Activated CD8-positive, alpha-beta T cell treated with anti-CD3 and anti-CD28 coated beads for 36 hours (primary cell): Measurements from ENCODE around the gene SLC25A44. TPM values are rescaled to one million over a fixed set of nuclear protein-coding genes. Genes with fewer than 3 reads are reported as not detected.
"Not testable (repeated sequence)": the region's sequence is repeated elsewhere in the genome, so short reads cannot be mapped to it uniquely, and the experiment has no call there.

Experiments
- ATAC-seq: fragments of 200-7000 bp; cut with Tn5 transposase; one replicate; pipeline ENCODE4 v1.10.0; 2021; ENCODE audit warnings: mild to moderate bottlenecking, moderate library complexity
- CTCF ChIA-PET: fragments of 350-600 bp; sonication (Branson Sonifier 250); formaldehyde crosslinking; loops from one replicate; lab custom pipeline; 2021; ENCODE audit warnings: antibody characterized with exemption; lab: Charles Lee
- POLR2A ChIA-PET: fragments of 350-600 bp; sonication (Branson Sonifier 250); formaldehyde crosslinking; loops from one replicate; lab custom pipeline; 2021; ENCODE audit warnings: antibody characterized with exemption; lab: Charles Lee
- DNase-seq: peaks from one replicate; pipeline ENCODE4 v3.0.0-alpha.2; 2020
- H3K27ac Mint-ChIP-seq: one replicate; pipeline ENCODE4 v1.8.0; 2021; ENCODE audit warnings: mild to moderate bottlenecking, mixed read lengths
- H3K27me3 Mint-ChIP-seq: one replicate; pipeline ENCODE4 v1.8.0; 2021; ENCODE audit warnings: mixed read lengths
- H3K36me3 Mint-ChIP-seq: one replicate; pipeline ENCODE4 v1.8.0; 2021; ENCODE audit warnings: low read depth, mixed read lengths
- H3K4me1 Mint-ChIP-seq: one replicate; pipeline ENCODE4 v1.8.0; 2021; ENCODE audit warnings: low read depth, mixed read lengths
- H3K4me3 Mint-ChIP-seq: one replicate; pipeline ENCODE4 v1.8.0; 2021; ENCODE audit warnings: mild to moderate bottlenecking, moderate library complexity, mixed read lengths
- H3K9me3 Mint-ChIP-seq: one replicate; pipeline ENCODE4 v1.8.0; 2021; ENCODE audit warnings: mixed read lengths
- intact Hi-C: fragments of 100-400 bp; cut with micrococcal nuclease; formaldehyde crosslinking; loops from one replicate; pipeline ENCODE4 v1.10.0; 2022
- total RNA-seq, 2 experiments: library from RNA; stranded (reverse); gene quantifications; one replicate each; pipeline ENCODE4 v1.2.3, GENCODE V29; 2021
- TF ChIP-seq, protein P1 (sequence below): fragments of 200-600 bp; IDR thresholded peaks from one replicate; pipeline ENCODE4 v1.8.0; 2022; ENCODE audit warnings: antibody characterized with exemption, mild to moderate bottlenecking

SLC25A44 gene
- total RNA-seq, 2 experiments from 2014 or later: 41.9 to 43.0 TPM

DNA sequence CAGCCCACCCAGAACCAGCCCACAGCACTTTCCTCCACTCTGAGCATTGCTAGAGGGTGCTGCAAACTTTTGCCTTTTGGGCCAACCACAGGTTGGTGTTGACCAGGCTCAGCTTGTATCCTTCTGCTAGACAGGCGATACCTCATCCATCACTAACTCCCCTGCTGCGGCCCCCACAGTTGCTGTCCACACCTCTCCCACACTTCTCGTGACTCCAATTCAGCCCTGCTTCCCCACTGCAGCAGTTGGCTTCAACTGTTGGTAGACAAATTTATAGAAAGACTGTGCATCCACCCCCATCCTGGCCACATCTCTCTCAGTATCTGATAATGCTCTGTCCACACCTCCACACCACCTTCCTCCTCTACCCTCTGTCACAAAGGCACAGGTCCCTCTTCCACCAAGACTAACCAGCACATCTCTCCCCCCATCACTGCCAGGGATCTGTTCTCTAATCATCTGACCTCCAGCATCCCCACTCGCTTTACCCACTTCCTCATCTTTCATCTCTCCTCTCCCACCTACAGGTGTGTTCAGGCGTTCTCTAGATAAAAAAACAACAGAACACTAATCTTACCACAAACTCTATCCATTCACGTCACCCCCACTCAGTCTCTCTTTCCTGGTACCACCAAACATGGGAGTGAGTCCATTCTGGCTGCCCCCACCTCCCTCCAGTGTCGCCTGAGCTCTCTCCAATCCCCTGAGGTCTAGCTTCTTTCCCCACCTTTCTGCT, 15.8 kb upstream of the SLC25A44 start:
- H3K27ac Mint-ChIP-seq: peak overlapping the region; percentile 55
- TF ChIP-seq, protein P1, sequence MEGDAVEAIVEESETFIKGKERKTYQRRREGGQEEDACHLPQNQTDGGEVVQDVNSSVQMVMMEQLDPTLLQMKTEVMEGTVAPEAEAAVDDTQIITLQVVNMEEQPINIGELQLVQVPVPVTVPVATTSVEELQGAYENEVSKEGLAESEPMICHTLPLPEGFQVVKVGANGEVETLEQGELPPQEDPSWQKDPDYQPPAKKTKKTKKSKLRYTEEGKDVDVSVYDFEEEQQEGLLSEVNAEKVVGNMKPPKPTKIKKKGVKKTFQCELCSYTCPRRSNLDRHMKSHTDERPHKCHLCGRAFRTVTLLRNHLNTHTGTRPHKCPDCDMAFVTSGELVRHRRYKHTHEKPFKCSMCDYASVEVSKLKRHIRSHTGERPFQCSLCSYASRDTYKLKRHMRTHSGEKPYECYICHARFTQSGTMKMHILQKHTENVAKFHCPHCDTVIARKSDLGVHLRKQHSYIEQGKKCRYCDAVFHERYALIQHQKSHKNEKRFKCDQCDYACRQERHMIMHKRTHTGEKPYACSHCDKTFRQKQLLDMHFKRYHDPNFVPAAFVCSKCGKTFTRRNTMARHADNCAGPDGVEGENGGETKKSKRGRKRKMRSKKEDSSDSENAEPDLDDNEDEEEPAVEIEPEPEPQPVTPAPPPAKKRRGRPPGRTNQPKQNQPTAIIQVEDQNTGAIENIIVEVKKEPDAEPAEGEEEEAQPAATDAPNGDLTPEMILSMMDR: no peak
- H3K9me3 Mint-ChIP-seq: no peaks in the 10 kb centered on the region
- peaks cover 6% of the 10 kb centered on the region for H3K36me3 Mint-ChIP-seq
- DNase-seq (no peak), ATAC-seq (peak; percentile 78)
- POLR2A ChIA-PET: interaction anchor here (0.6 to 1.8 kb wide), 3 partner anchors 14 to 35 kb away, joined by 3 to 5 read pairs (median 4); partner anchors contain the start of gene PMF1
- no peaks in the 10 kb centered on the region for H3K27me3 Mint-ChIP-seq
- CTCF ChIA-PET: interaction anchor here (1.4 kb wide), 1 partner anchor 31 kb away, joined by 4 read pairs; no protein-coding TSS in a partner anchor
- H3K4me3 Mint-ChIP-seq: no peak overlapping the region
- H3K4me1 Mint-ChIP-seq: peaks cover 19% of the 10 kb centered on the region
- intact Hi-C loops: no loop called here

DNA sequence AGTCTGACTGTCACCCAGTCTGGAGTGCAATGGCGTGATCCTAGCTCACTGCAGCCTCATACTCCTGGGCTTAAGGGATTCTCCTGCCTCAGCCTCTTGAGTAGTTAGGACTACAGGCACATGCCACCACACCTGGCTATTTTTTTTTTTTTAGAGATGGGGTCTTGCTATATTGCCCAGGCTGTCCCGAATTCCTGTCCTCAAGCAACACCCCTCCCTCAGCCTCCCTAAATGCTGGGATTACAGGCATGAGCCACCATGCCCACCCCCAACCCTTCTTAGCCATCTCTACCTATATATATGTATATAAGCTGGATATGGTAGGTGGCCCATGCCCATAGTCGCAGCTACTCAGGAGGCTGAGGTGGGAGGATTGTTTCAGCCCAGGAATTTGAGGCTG, 13.4 kb upstream of the SLC25A44 start:
- Mint-ChIP-seq H3K27ac (no peak overlapping the region), H3K27me3 (no peaks in the 10 kb centered on the region), H3K9me3 (no peaks in the 10 kb centered on the region), H3K4me3 (no peak overlapping the region), H3K4me1 (peaks cover 13% of the 10 kb centered on the region), H3K36me3 (peaks cover 6% of the 10 kb centered on the region)
- TF ChIP-seq, protein P1: no peak
- intact Hi-C loops: no loop called here
- no peak for DNase-seq
- no peak for ATAC-seq
- ChIA-PET POLR2A (interaction anchor here (1.4 kb wide), 1 partner anchor 16 kb away, joined by 3 read pairs; no protein-coding TSS in a partner anchor), CTCF (interaction anchor here (0.7 kb wide), 1 partner anchor 10 kb away, joined by 3 read pairs; no protein-coding TSS in a partner anchor)

DNA sequence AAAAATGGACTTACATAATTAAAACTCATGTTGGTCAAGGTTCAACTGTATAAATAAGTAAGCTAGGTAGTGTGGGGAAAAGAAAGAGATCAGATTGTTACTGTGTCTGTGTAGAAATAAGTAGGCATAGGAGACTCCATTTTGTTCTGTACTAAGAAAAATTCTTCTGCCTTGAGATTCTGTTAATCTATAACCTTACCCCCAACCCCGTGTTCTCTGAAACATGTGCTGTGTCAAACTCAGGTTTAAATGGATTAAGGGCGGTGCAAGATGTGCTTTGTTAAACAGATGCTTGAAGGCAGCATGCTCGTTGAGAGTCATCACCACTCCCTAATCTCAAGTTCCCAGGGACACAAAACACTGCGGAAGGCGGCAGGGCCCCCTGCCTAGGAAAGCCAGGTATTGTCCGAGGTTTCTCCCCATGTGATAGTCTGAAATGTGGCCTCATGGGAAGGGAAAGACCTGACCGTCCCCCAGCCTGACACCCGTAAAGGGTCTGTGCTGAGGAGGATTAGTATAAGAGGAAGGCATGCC, 12.4 kb upstream of the SLC25A44 start:
- H3K27ac Mint-ChIP-seq, H3K27me3 Mint-ChIP-seq, POLR2A ChIA-PET, CTCF ChIA-PET, intact Hi-C loops, DNase-seq, H3K9me3 Mint-ChIP-seq, ATAC-seq, H3K36me3 Mint-ChIP-seq, H3K4me3 Mint-ChIP-seq: not testable (repeated sequence)
- peaks cover 13% of the 10 kb centered on the region for H3K4me1 Mint-ChIP-seq

DNA sequence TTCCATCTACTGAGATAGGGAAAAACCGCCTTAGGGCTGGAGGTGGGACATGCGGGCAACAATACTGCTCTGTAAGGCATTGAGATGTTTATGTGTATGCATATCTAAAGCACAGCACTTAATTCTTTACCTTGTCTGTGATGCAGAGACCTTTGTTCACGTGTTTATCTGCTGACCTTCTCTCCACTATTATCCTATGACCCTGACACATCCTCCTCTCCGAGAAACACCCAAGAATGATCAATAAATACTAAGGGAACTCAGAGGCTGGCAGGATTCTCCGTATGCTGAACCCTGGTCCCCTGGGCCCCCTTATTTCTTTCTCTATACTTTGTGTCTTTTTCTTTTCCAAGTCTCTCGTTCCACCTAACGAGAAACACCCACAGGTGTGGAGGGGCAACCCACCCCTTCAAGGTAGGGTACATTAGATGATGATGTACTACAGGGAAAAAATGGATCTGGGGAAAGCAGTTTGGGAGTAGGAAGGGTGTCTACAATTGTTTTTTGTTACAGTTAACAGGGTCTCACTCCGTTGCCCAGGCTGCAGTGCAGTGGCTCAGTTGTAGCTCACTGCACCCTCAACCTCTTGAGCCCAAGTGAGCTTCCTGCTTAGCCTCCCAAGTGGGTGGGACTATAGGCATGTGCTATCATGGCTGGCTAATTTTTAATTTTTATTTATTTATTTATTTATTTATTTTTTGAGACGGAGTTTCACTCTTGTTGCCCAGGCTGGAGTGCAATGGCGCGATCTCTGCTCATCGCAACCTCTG, 11.7 kb upstream of the SLC25A44 start:
- H3K27me3 Mint-ChIP-seq, ATAC-seq, H3K27ac Mint-ChIP-seq, DNase-seq, H3K36me3 Mint-ChIP-seq, intact Hi-C loops, CTCF ChIA-PET, H3K4me3 Mint-ChIP-seq, H3K9me3 Mint-ChIP-seq: not testable (repeated sequence)
- POLR2A ChIA-PET: interaction anchor here (1.5 to 1.6 kb wide), 2 partner anchors 9 to 11 kb away, joined by 4 read pairs; partner anchors contain the start of gene SLC25A44
- H3K4me1 Mint-ChIP-seq: peaks cover 13% of the 10 kb centered on the region

DNA sequence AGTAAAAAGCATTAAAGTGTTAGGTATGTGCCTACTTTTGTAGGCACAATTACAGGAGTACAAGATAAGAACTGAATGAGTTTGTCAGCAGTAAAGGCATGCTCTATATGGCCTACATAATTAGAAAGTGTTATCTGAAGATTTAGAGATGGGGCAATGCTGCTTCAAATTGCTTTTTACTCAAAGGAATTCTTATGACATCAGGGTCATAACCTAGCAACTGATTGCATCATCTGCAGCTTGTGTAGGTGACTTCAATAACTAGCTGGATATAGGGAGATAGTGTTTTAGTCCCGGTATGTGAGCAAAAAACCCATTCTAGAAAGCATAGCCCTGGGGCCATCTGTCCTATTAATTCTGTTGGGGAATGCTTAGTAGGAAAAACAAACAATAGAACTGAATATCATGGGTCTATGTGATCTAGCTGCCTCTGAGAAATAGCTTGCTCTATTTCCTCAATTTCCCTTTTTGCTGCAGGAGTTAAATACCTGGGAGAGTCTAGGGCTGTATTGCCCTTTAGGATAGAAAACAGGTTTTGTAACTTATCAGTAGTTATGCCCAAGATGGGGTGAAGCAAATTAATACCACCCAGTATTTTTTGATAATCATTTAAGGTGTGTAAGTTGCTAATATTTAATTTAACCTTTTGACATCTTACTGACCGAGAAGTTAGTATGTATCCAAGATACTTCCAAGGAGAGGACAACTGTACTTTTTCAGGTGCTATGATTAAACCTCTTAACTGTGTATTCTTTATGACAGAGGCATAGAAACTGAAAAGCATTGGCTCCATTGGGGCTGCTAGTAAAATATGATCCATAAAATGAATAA, 7.3 kb upstream of the SLC25A44 start:
- H3K4me1 Mint-ChIP-seq, H3K27ac Mint-ChIP-seq, intact Hi-C loops, H3K9me3 Mint-ChIP-seq, ATAC-seq, H3K4me3 Mint-ChIP-seq, H3K27me3 Mint-ChIP-seq, H3K36me3 Mint-ChIP-seq, DNase-seq: not testable (repeated sequence)
- ChIA-PET CTCF (interaction anchor here (1.1 kb wide), 1 partner anchor 21 kb away, joined by 3 read pairs; no protein-coding TSS in a partner anchor), POLR2A (interaction anchor here (1.7 kb wide), 1 partner anchor 26 kb away, joined by 3 read pairs; the partner anchor contains the start of gene PMF1)

DNA sequence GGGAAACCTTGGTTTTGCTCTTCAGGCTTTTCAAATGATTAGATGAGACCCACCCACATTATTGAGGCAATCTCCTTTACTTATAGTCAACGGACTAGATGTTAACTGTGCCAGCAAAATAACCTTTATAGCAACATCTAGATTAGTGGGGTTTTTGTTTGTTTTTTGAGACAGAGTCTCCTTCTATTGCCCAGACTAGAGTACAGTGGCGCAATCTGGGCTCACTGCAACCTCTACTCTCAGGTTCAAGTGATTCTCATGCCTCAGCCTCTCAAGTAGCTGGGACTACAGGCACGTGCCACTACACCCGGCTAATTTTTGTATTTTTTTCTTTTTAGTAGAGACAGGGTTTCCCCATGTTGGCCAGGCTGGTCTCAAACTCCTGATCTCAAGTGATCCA, 3.6 kb upstream of the SLC25A44 start:
- CTCF ChIA-PET: not testable (repeated sequence)

More for the DNA sequence above, 3.6 kb upstream of the SLC25A44 start:
- peaks cover 24% of the 10 kb centered on the region for H3K4me1 Mint-ChIP-seq
- POLR2A ChIA-PET, H3K9me3 Mint-ChIP-seq, intact Hi-C loops, H3K4me3 Mint-ChIP-seq, H3K27me3 Mint-ChIP-seq, ATAC-seq, H3K27ac Mint-ChIP-seq, DNase-seq: not testable (repeated sequence)
- peaks cover 12% of the 10 kb centered on the region for H3K36me3 Mint-ChIP-seq
